H1 (cell line): Measurements from ENCODE around the gene AMZ1.

Experiments
- CBX8 ChIP-seq: fragments of 300-800, 300-1000 bp; sonication (generic); IDR thresholded peaks from 2 replicates; pipeline ENCODE4 v1.7.1; 2016; ENCODE audit warnings: low read depth, low read length, borderline replicate concordance
- CREB1 ChIP-seq: IDR thresholded peaks from 2 replicates; pipeline ENCODE4 v1.6.1; 2012; ENCODE audit warnings: inconsistent platforms
- EZH2 ChIP-seq: fragments of 200-600 bp; sonication (generic); IDR thresholded peaks from 2 replicates; pipeline ENCODE4 v1.7.1; 2012; ENCODE audit warnings: low read depth, mild to moderate bottlenecking, moderate library complexity, low read length, inconsistent platforms; ENCODE audit not compliant: severe bottlenecking
- GABPA ChIP-seq: IDR thresholded peaks from 2 replicates; pipeline ENCODE4 v1.6.1; 2011; ENCODE audit warnings: mild to moderate bottlenecking, low read length, moderate library complexity, borderline replicate concordance; ENCODE audit not compliant: insufficient read depth
- JUND ChIP-seq: IDR thresholded peaks from 2 replicates; pipeline ENCODE4 v1.6.1; 2011; ENCODE audit warnings: mild to moderate bottlenecking, improper control_type of control experiment, low read length
- POLR2A ChIP-seq, 2 experiments: IDR thresholded peaks; 1 replicate in 1 of 2; 2 replicates in 1 of 2; pipeline ENCODE4 v1.6.1; 2011; ENCODE audit warnings: low read depth in 2 of 2, low read length in 2 of 2, mild to moderate bottlenecking in 2 of 2; ENCODE audit errors: control extremely low read depth in 1 of 2
- POLR2AphosphoS5 ChIP-seq: IDR thresholded peaks from 2 replicates; pipeline ENCODE4 v1.6.1; 2011; ENCODE audit warnings: low read depth, low read length
- RFX5 ChIP-seq: IDR thresholded peaks from 2 replicates; pipeline ENCODE4 v1.6.1; 2011; ENCODE audit warnings: low read depth, low read length, improper control_type of control experiment, borderline replicate concordance
- TF ChIP-seq, protein P1 (sequence below), 3 experiments: IDR thresholded peaks; 1 replicate in 2 of 3; 2 replicates in 1 of 3; pipeline versions ENCODE4 v1.5.1 to v1.6.1; 2011; ENCODE audit warnings: low read length in 3 of 3, mild to moderate bottlenecking in 3 of 3, inconsistent platforms in 2 of 3, low read depth in 1 of 3, moderate library complexity in 1 of 3; ENCODE audit not compliant: insufficient read depth in 1 of 3; ENCODE audit errors: control extremely low read depth in 1 of 3

DNA sequence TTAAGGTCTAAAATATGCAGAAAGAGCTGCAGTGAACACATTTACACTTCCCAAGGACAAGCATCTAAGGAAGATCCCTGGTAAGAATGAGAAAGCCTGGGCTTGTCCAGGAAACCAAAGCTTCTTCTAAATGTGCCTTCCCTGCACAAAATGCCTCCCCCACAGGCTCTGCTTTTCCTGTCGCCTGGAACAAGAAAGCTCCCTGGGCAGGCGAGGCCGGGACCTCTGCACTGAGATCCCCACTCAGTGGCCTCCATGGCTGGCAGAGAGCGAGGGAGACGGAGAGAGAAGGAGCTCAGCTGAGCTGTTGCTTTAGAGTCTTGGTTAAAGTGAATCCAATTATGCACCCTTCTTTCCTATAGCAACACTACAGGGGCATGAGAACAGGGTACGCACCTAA, 75.6 kb downstream of the AMZ1 start:
- TF ChIP-seq POLR2A (IDR thresholded peaks at IDR 0.05; ENCODE audit: control extremely low read depth in 1 of 2, low read depth in 2 of 2, low read length in 2 of 2) (no peak), POLR2AphosphoS5 (no peak), GABPA (no peak), EZH2 (no peak), RFX5 (no peak), JUND (no peak), CBX8 (no peak), CREB1 (no peak)
- TF ChIP-seq, protein P1, sequence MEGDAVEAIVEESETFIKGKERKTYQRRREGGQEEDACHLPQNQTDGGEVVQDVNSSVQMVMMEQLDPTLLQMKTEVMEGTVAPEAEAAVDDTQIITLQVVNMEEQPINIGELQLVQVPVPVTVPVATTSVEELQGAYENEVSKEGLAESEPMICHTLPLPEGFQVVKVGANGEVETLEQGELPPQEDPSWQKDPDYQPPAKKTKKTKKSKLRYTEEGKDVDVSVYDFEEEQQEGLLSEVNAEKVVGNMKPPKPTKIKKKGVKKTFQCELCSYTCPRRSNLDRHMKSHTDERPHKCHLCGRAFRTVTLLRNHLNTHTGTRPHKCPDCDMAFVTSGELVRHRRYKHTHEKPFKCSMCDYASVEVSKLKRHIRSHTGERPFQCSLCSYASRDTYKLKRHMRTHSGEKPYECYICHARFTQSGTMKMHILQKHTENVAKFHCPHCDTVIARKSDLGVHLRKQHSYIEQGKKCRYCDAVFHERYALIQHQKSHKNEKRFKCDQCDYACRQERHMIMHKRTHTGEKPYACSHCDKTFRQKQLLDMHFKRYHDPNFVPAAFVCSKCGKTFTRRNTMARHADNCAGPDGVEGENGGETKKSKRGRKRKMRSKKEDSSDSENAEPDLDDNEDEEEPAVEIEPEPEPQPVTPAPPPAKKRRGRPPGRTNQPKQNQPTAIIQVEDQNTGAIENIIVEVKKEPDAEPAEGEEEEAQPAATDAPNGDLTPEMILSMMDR (IDR thresholded peaks at IDR 0.05; ENCODE audit: control extremely low read depth in 1 of 3, insufficient read depth in 1 of 3, low read depth in 1 of 3, low read length in 3 of 3) = no peak
